Measurements from ENCODE around the gene ATXN7. TPM values are rescaled to one million over a fixed set of nuclear protein-coding genes. Genes with fewer than 3 reads are reported as not detected.

The ATXN7 gene
- total RNA-seq, 4 donors from 2014 or later = 3.3 to 42.5 (median 17.9) TPM

- TF ChIP-seq CTCF (IDR thresholded peaks at IDR 0.05) = no peak
- no peak for TF ChIP-seq POLR2A (IDR thresholded peaks at IDR 0.05)
- no peak for DNase-seq
- intact Hi-C loops (cut with DNase I; ENCODE audit: low total_unique reads) = no loop called here
Observed at GRCh38 chr3:63819151-63819398, 44.6 kb upstream of the ATXN7 start, which contains the start of gene C3orf49. C3orf49 (plus strand) TSS chr3:63819299; CDS start chr3:63819472, 173 bp downstream.

GRCh38 chr3:63824309-63824708, 39.4 kb upstream of the ATXN7 start:
- Histone ChIP-seq H3K4me1 (no peaks in the 10 kb centered on the region), H3K27ac (no peak overlapping the region), H3K4me3 (no peak overlapping the region), H3K9me3 (no peaks in the 10 kb centered on the region), H3K27me3 (no peaks in the 10 kb centered on the region), H3K36me3 (no peaks in the 10 kb centered on the region)
- intact Hi-C loops (cut with DNase I; ENCODE audit: low total_unique reads) = no loop called here
- DNase-seq = no peak
- TF ChIP-seq POLR2A (IDR thresholded peaks at IDR 0.05) (no peak), CTCF (IDR thresholded peaks at IDR 0.05) (no peak)

More at GRCh38 chr3:63819151-63819398, 44.6 kb upstream of the ATXN7 start, which contains the start of gene C3orf49:
- H3K27ac ChIP-seq = no peak within 1 kb of the TSS
- H3K4me1 ChIP-seq = no peaks in the 10 kb centered on the region
- no peaks in the 10 kb centered on the region for H3K27me3 ChIP-seq
- no peaks in the 10 kb centered on the region for H3K36me3 ChIP-seq
- no peaks in the 10 kb centered on the region for H3K9me3 ChIP-seq
- no peak within 1 kb of the TSS for H3K4me3 ChIP-seq

- Histone ChIP-seq H3K36me3 (no peaks in the 10 kb centered on the region), H3K27me3 (no peaks in the 10 kb centered on the region), H3K27ac (no peak overlapping the region), H3K4me3 (no peak overlapping the region), H3K4me1 (no peaks in the 10 kb centered on the region), H3K9me3 (no peaks in the 10 kb centered on the region)
- intact Hi-C loops (cut with DNase I; ENCODE audit: low total_unique reads) = no loop called here
- TF ChIP-seq CTCF (IDR thresholded peaks at IDR 0.05) (no peak), POLR2A (IDR thresholded peaks at IDR 0.05) (no peak)
- no peak for DNase-seq
Observed at GRCh38 chr3:63830526-63830925, 33.1 kb upstream of the ATXN7 start.

- no peaks in the 10 kb centered on the region for H3K9me3 ChIP-seq
- H3K36me3 ChIP-seq = peaks cover 0 to under 1% of the 10 kb centered on the region in 2 donors
- H3K4me3 ChIP-seq = no peak overlapping the region
- TF ChIP-seq CTCF (IDR thresholded peaks at IDR 0.05) (no peak), POLR2A (IDR thresholded peaks at IDR 0.05) (no peak)
- intact Hi-C loops (cut with DNase I; ENCODE audit: low total_unique reads) = no loop called here
- no peak overlapping the region for H3K27ac ChIP-seq
- H3K4me1 ChIP-seq = no peaks in the 10 kb centered on the region
- H3K27me3 ChIP-seq = no peaks in the 10 kb centered on the region
- DNase-seq = no peak
Observed at GRCh38 chr3:63832395-63832794, 31.3 kb upstream of the ATXN7 start.

GRCh38 chr3:63841704-63842103, 22.0 kb upstream of the ATXN7 start:
- intact Hi-C loops (cut with DNase I; ENCODE audit: low total_unique reads) = no loop called here
- DNase-seq = no peak
- Histone ChIP-seq H3K27ac (no peak overlapping the region), H3K36me3 (peaks cover 0 to 5% of the 10 kb centered on the region in 2 donors), H3K4me3 (no peak overlapping the region), H3K4me1 (no peaks in the 10 kb centered on the region), H3K9me3 (no peaks in the 10 kb centered on the region), H3K27me3 (no peaks in the 10 kb centered on the region)
- no peak for TF ChIP-seq POLR2A (IDR thresholded peaks at IDR 0.05)
- no peak for TF ChIP-seq CTCF (IDR thresholded peaks at IDR 0.05)
